GM23338 (cell line): ENCODE results near the gene PDE5A. TPM values are rescaled to one million over a fixed set of nuclear protein-coding genes. Genes with fewer than 3 reads are reported as not detected.
"Not testable (repeated sequence)": the region's sequence is repeated elsewhere in the genome, so short reads cannot be mapped to it uniquely, and the experiment has no call there.

Source experiments
- ATAC-seq: fragments of 200-7000 bp; cut with Tn5 transposase; 3 replicates; pipeline ENCODE4 v1.9.1; 2020
- DNase-seq: peaks from one replicate; pipeline ENCODE4 v3.0.0-alpha.2; 2015; ENCODE audit warnings: low spot score
- H2AFZ ChIP-seq: fragments of 200-600 bp; sonication (generic); 2 replicates; pipeline ENCODE4 v1.8.0; 2016; ENCODE audit warnings: antibody characterized with exemption, mild to moderate bottlenecking, moderate library complexity
- H3F3A ChIP-seq: fragments of 200-600 bp; sonication (generic); replicated peaks from 2 replicates; pipeline ENCODE4 v1.8.0; 2017; ENCODE audit warnings: antibody characterized with exemption, mixed run types, low read depth
- H3K27ac ChIP-seq: fragments of 200-600 bp; sonication (generic); 2 replicates; pipeline ENCODE4 v1.6.1; 2016; ENCODE audit warnings: low read depth
- H3K27me3 ChIP-seq: fragments of 200-600 bp; sonication (generic); 2 replicates; pipeline ENCODE4 v1.8.0; 2016; ENCODE audit warnings: mild to moderate bottlenecking, mixed run types, moderate library complexity; ENCODE audit not compliant: insufficient read depth
- H3K36me3 ChIP-seq: fragments of 200-600 bp; sonication (generic); 2 replicates; pipeline ENCODE4 v1.8.0; 2016; ENCODE audit warnings: mild to moderate bottlenecking; ENCODE audit not compliant: insufficient read depth
- H3K4me1 ChIP-seq: fragments of 200-600 bp; sonication (generic); 2 replicates; pipeline ENCODE4 v1.8.0; 2016; ENCODE audit warnings: mild to moderate bottlenecking, moderate library complexity; ENCODE audit not compliant: insufficient read depth
- H3K4me2 ChIP-seq: fragments of 200-600 bp; sonication (generic); 2 replicates; pipeline ENCODE4 v1.7.1; 2017; ENCODE audit warnings: mixed run types
- H3K4me3 ChIP-seq: fragments of 200-600 bp; sonication (generic); 2 replicates; pipeline ENCODE4 v1.6.1; 2016; ENCODE audit warnings: mixed run types
- H3K79me2 ChIP-seq: fragments of 200-600 bp; sonication (generic); replicated peaks from 2 replicates; pipeline ENCODE4 v1.8.0; 2017; ENCODE audit warnings: mild to moderate bottlenecking; ENCODE audit not compliant: insufficient read depth
- H3K9me2 ChIP-seq: fragments of 200-600 bp; sonication (generic); 2 replicates; pipeline ENCODE4 v1.8.0; 2017; ENCODE audit not compliant: insufficient read depth
- H4K20me1 ChIP-seq: fragments of 200-600 bp; sonication (generic); replicated peaks from 2 replicates; pipeline ENCODE4 v1.8.0; 2017; ENCODE audit warnings: mild to moderate bottlenecking; ENCODE audit not compliant: insufficient read depth
- H3K27ac Mint-ChIP-seq: 2 replicates; pipeline ENCODE4 v1.8.0; 2020; ENCODE audit warnings: inconsistent platforms, mild to moderate bottlenecking, moderate library complexity, mixed read lengths
- H3K27me3 Mint-ChIP-seq: 3 replicates; pipeline ENCODE4 v1.8.0; 2022; ENCODE audit warnings: low read depth, mild to moderate bottlenecking, moderate library complexity, mixed read lengths, inconsistent platforms; ENCODE audit not compliant: insufficient read depth, poor library complexity
- H3K36me3 Mint-ChIP-seq: 3 replicates; pipeline ENCODE4 v1.8.0; 2021; ENCODE audit warnings: low read depth, mild to moderate bottlenecking, inconsistent platforms, moderate library complexity, mixed read lengths
- H3K4me1 Mint-ChIP-seq: 3 replicates; pipeline ENCODE4 v1.8.0; 2020; ENCODE audit warnings: mild to moderate bottlenecking, inconsistent platforms, mixed read lengths
- H3K4me3 Mint-ChIP-seq: 3 replicates; pipeline ENCODE4 v1.8.0; 2021; ENCODE audit warnings: moderate library complexity, mild to moderate bottlenecking, inconsistent platforms, mixed read lengths
- H3K9me3 Mint-ChIP-seq: 3 replicates; pipeline ENCODE4 v1.8.0; 2020; ENCODE audit warnings: moderate library complexity, mild to moderate bottlenecking, inconsistent platforms, mixed read lengths
- ETS1 ChIP-seq: IDR thresholded peaks from 2 replicates; pipeline ENCODE4 v1.6.1; 2016; ENCODE audit warnings: antibody characterized with exemption
- EZH2 ChIP-seq: fragments of 200-600 bp; sonication (generic); IDR thresholded peaks from one replicate; pipeline ENCODE4 v1.8.0; 2017; ENCODE audit warnings: antibody characterized with exemption, mild to moderate bottlenecking, low read depth; ENCODE audit not compliant: unreplicated experiment
- NANOG ChIP-seq: IDR thresholded peaks from 2 replicates; pipeline ENCODE4 v1.6.1; 2016; ENCODE audit warnings: antibody characterized with exemption, borderline replicate concordance
- ZNF462 ChIP-seq: fragments of 250-450 bp; sonication (Bioruptor Pico); IDR thresholded peaks from 2 replicates; pipeline ENCODE4 v1.5.0; 2020; ENCODE audit warnings: mild to moderate bottlenecking, moderate library complexity
- polyA plus RNA-seq: library from polyadenylated mRNA; unstranded; fragments of >200 nt; fragmentation: Nextera tagmentation; extraction: Ambion mirVana; gene quantifications from 2 replicates; pipeline ENCODE4 v1.2.1, GENCODE V29; 2016
- total RNA-seq: library from RNA; depleted of rRNA; stranded (reverse); fragments of >200 nt; shearing (Covaris generic); gene quantifications from 2 replicates; pipeline ENCODE4 v1.2.3, GENCODE V29; 2014

PDE5A gene
- total and polyA plus RNA-seq, 2 experiments from 2014 or later, result 15.0 to 22.6 TPM

GRCh38 chr4:119664168-119664907 is 35.7 kb upstream of the PDE5A start (continued):
- TF ChIP-seq ZNF462 (CRISPR knock-in tag), result no peak
- no peak for TF ChIP-seq NANOG
- no peak for TF ChIP-seq ETS1

GRCh38 chr4:119663160-119663788 is 34.7 kb upstream of the PDE5A start:
- no peaks in the 10 kb centered on the region for H3K9me3 Mint-ChIP-seq
- H3K36me3 Mint-ChIP-seq, result no peaks in the 10 kb centered on the region
- H3K4me1 ChIP-seq, result peaks cover 5% of the 10 kb centered on the region
- H3K27ac Mint-ChIP-seq, result no peak overlapping the region
- no peaks in the 10 kb centered on the region for H3K36me3 ChIP-seq
- H2AFZ ChIP-seq, result peak overlapping the region; percentile 19; the same call in 1 of the 2 replicates
- H3K27ac ChIP-seq, result no peak overlapping the region
- DNase-seq (no peak), ATAC-seq (no peak)
- H3K4me2 ChIP-seq, result no peak overlapping the region
- H3K79me2 ChIP-seq, result no peaks in the 10 kb centered on the region
- H4K20me1 ChIP-seq, result no peaks in the 10 kb centered on the region
- no peaks in the 10 kb centered on the region for H3K27me3 Mint-ChIP-seq
- no peaks in the 10 kb centered on the region for H3K27me3 ChIP-seq
- H3K4me3 Mint-ChIP-seq, result no peak overlapping the region
- H3K9me2 ChIP-seq, result no peaks in the 10 kb centered on the region
- no peak for TF ChIP-seq EZH2
- peaks cover 8% of the 10 kb centered on the region; the same call in 2 of the 3 replicates for H3K4me1 Mint-ChIP-seq
- no peak overlapping the region for H3K4me3 ChIP-seq
- no peaks in the 10 kb centered on the region for H3F3A ChIP-seq

- H3K36me3 ChIP-seq, result not testable (repeated sequence)
Measured at GRCh38 chr4:119662612-119663011, 34.0 kb upstream of the PDE5A start.

More at GRCh38 chr4:119662612-119663011, 34.0 kb upstream of the PDE5A start:
- H3K36me3 Mint-ChIP-seq, H3K27ac ChIP-seq, H2AFZ ChIP-seq, H3K79me2 ChIP-seq, H3K4me2 ChIP-seq, H4K20me1 ChIP-seq, H3K4me3 Mint-ChIP-seq, H3K27me3 Mint-ChIP-seq, H3K27me3 ChIP-seq, H3F3A ChIP-seq, DNase-seq, H3K9me3 Mint-ChIP-seq, H3K4me3 ChIP-seq, H3K4me1 ChIP-seq, ATAC-seq, H3K4me1 Mint-ChIP-seq, H3K9me2 ChIP-seq: not testable (repeated sequence)
- peak overlapping the region; percentile 54; the same call in 1 of the 2 replicates for H3K27ac Mint-ChIP-seq
